ENCODE results near the gene XXYLT1.

- TF ChIP-seq CTCF (IDR thresholded peaks at IDR 0.05) (no peak), EP300 (IDR thresholded peaks at IDR 0.05) (peak in 1 of 4 donors; percentile 63), POLR2A (IDR thresholded peaks at IDR 0.05) (no peak), POLR2AphosphoS5 (IDR thresholded peaks at IDR 0.05) (peak in 1 of 4 donors; percentile 67)
These were observed 86.1 kb downstream of the XXYLT1 start for GRCh38 chr3:195184716-195185421.
